Umbilical cord (tissue), 2 donors: Measurements from ENCODE around the gene PHRF1. TPM values are rescaled to one million over a fixed set of nuclear protein-coding genes. Genes with fewer than 3 reads are reported as not detected.

ENCODE experiments used
- DNase-seq: peaks from one replicate; pipeline ENCODE4 v3.0.0-alpha.2; 2015; ENCODE audit warnings: low spot score
- total RNA-seq: library from RNA; depleted of rRNA; stranded (reverse); fragments of >200 nt; gene quantifications from one replicate; pipeline ENCODE4 v1.2.3, GENCODE V29; 2014; ENCODE audit warnings: low replicate concordance; ENCODE audit not compliant: insufficient read depth

Gene PHRF1
- total RNA-seq, 1 donor from 2014 or later = 31.5 TPM

GRCh38 chr11:571802-572185 lies 4.5 kb upstream of the PHRF1 start:
- no peak for DNase-seq

- no peak for DNase-seq
Observed at GRCh38 chr11:573146-573759, 3.0 kb upstream of the PHRF1 start.

- DNase-seq = peak; percentile 88
Observed at GRCh38 chr11:574031-574570, 2.2 kb upstream of the PHRF1 start.

GRCh38 chr11:574632-575312 lies 1.5 kb upstream of the PHRF1 start:
- DNase-seq = peak; percentile 30

GRCh38 chr11:575313-575995 lies 816 bp upstream of the PHRF1 start:
- DNase-seq = peak; percentile 76

- DNase-seq = no peak
Observed at GRCh38 chr11:576811-577610, 741 bp downstream of the PHRF1 start.

GRCh38 chr11:577611-577894 lies 1.3 kb downstream of the PHRF1 start:
- no peak for DNase-seq

GRCh38 chr11:578276-579035 lies 2.2 kb downstream of the PHRF1 start:
- DNase-seq = no peak

GRCh38 chr11:579830-580601 lies 3.7 kb downstream of the PHRF1 start:
- DNase-seq = no peak

GRCh38 chr11:581342-581741 lies 5.1 kb downstream of the PHRF1 start:
- DNase-seq = no peak

- DNase-seq = no peak
Observed at GRCh38 chr11:581752-582151, 5.5 kb downstream of the PHRF1 start.

GRCh38 chr11:584287-584686 lies 8.0 kb downstream of the PHRF1 start:
- no peak for DNase-seq

- DNase-seq = no peak
Observed at GRCh38 chr11:586376-587316, 10.4 kb downstream of the PHRF1 start.

- DNase-seq = no peak
Observed at GRCh38 chr11:587546-587945, 11.3 kb downstream of the PHRF1 start.

GRCh38 chr11:587978-588380 lies 11.7 kb downstream of the PHRF1 start:
- DNase-seq = no peak

GRCh38 chr11:589798-590197 lies 13.5 kb downstream of the PHRF1 start:
- no peak for DNase-seq

- DNase-seq = no peak
Observed at GRCh38 chr11:590997-591396, 14.7 kb downstream of the PHRF1 start.

GRCh38 chr11:592501-592900 lies 16.2 kb downstream of the PHRF1 start:
- DNase-seq = no peak

- no peak for DNase-seq
Observed at GRCh38 chr11:592918-593317, 16.6 kb downstream of the PHRF1 start.
